Measurements from ENCODE around the gene MPPE1. TPM values are rescaled to one million over a fixed set of nuclear protein-coding genes. Genes with fewer than 3 reads are reported as not detected.

MPPE1 gene
- total RNA-seq, 4 donors from 2014 or later: 13.6 to 40.9 (median 29.5) TPM

DNA sequence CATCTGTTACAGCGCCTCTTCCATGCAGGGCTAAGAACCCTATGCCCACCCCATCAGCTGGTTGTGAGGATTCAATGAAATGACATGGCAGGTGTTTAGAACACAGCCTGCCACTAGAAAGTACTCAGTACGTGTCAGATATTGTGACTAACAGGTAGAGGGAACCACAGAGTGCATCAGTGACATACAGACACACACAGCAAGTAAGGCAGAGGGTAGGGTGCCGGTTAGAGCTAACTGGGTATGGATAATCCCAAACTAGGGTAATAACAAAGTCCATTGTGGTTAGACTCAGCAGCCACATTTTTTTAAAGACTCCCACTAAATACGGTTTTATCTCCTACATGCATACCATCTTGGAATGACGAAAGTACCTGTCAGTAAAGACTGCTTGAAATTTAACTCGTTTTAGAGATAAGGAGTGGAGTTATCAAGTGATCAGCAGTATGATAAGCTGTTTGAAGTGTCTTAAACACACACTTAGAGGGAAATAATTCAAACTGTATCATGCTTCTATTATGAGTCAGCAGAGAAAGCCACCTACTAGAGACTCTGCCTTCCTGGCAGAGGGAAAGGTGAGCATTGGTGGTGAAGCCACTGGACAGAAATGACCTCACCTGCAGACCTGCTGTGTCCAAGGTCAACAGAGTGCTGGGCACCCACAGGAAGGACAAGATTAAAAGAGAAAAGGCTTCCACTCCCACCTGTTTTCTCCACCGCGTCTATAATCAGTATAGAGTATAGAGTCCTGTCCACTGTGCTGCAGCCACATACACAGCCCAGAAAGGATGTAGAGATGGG lies 20.6 kb downstream of the MPPE1 start:
- Histone ChIP-seq H3K4me1 (no peaks in the 10 kb centered on the region), H3K4me3 (no peak overlapping the region), H3K27ac (no peak overlapping the region), H3K27me3 (no peaks in the 10 kb centered on the region), H3K36me3 (no peaks in the 10 kb centered on the region), H3K9me3 (no peaks in the 10 kb centered on the region)
- DNase-seq: no peak
- TF ChIP-seq POLR2A (IDR thresholded peaks at IDR 0.05): no peak
- TF ChIP-seq, protein P1, sequence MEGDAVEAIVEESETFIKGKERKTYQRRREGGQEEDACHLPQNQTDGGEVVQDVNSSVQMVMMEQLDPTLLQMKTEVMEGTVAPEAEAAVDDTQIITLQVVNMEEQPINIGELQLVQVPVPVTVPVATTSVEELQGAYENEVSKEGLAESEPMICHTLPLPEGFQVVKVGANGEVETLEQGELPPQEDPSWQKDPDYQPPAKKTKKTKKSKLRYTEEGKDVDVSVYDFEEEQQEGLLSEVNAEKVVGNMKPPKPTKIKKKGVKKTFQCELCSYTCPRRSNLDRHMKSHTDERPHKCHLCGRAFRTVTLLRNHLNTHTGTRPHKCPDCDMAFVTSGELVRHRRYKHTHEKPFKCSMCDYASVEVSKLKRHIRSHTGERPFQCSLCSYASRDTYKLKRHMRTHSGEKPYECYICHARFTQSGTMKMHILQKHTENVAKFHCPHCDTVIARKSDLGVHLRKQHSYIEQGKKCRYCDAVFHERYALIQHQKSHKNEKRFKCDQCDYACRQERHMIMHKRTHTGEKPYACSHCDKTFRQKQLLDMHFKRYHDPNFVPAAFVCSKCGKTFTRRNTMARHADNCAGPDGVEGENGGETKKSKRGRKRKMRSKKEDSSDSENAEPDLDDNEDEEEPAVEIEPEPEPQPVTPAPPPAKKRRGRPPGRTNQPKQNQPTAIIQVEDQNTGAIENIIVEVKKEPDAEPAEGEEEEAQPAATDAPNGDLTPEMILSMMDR (IDR thresholded peaks at IDR 0.05): no peak
- intact Hi-C loops (cut with DNase I; ENCODE audit: low total_unique reads): no loop called here

DNA sequence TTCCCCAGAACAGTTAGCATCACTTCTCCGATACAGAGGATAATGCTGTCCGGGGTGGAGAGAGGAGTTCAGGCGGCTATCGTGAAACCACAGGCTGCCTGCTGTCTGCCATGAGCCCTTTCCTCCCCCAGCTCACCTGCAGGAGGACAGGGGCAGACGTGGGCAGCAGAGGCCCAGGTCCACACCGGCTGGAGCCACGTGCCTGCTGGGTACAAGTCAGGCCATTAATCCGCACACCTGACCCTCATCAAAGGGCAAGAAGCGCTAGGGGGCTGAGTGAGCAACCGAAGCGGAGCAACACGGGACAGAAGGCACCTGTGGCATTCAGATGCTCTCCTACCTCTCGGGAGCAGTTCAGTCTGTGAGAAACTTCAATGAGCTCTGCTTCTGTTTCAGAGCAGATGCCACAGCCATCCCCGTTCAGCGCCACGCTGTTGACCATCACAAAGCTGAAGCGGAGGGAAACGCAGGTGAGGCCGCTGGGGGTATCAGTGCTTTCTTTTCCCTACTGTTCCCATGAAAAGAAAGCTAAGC lies 21.5 kb downstream of the MPPE1 start:
- no peak for DNase-seq
- intact Hi-C loops (cut with DNase I; ENCODE audit: low total_unique reads): no loop called here
- TF ChIP-seq, protein P1 (IDR thresholded peaks at IDR 0.05): no peak
- no peak for TF ChIP-seq POLR2A (IDR thresholded peaks at IDR 0.05)

DNA sequence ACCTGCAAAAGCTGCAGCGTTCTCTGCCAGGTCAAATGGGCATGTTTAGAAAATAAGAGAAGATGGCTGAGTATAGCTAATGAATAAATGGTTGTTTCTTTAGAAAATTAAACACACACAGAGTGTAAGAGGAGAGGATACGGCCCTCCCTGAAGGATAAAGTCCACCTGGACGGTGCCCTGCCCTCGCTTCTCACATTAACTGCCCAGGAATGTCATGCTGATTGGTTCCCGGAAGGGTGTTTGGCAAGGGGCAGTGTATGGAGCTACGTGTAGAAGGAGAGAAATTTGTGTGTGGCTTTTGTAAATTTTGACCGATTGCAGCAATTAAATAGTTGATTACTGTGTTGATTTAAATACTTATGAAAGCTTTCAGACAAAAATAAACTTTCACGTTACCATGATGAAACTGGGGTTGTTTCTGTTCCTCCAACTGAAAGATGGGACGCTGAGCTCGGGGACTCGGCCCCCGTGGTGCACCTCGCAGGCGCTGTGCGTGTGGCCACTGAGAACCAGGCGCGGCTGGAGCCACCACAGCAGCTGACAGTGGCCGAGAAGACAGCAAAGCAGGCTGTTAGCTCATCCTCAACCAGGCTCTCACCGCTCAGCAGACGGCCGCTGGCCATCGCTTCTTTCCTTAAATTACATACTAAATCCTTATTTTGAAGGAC lies 22.7 kb downstream of the MPPE1 start:
- Histone ChIP-seq H3K4me1 (no peaks in the 10 kb centered on the region), H3K9me3 (no peaks in the 10 kb centered on the region), H3K27ac (no peak overlapping the region), H3K36me3 (no peaks in the 10 kb centered on the region), H3K4me3 (no peak overlapping the region), H3K27me3 (no peaks in the 10 kb centered on the region)
- intact Hi-C loops (cut with DNase I; ENCODE audit: low total_unique reads): no loop called here
- no peak for TF ChIP-seq POLR2A (IDR thresholded peaks at IDR 0.05)
- TF ChIP-seq, protein P1 (IDR thresholded peaks at IDR 0.05): no peak
- DNase-seq: no peak

More for the DNA sequence above, 21.5 kb downstream of the MPPE1 start:
- Histone ChIP-seq H3K9me3 (no peaks in the 10 kb centered on the region), H3K27ac (no peak overlapping the region), H3K4me3 (no peak overlapping the region), H3K36me3 (no peaks in the 10 kb centered on the region), H3K27me3 (no peaks in the 10 kb centered on the region), H3K4me1 (no peaks in the 10 kb centered on the region)

DNA sequence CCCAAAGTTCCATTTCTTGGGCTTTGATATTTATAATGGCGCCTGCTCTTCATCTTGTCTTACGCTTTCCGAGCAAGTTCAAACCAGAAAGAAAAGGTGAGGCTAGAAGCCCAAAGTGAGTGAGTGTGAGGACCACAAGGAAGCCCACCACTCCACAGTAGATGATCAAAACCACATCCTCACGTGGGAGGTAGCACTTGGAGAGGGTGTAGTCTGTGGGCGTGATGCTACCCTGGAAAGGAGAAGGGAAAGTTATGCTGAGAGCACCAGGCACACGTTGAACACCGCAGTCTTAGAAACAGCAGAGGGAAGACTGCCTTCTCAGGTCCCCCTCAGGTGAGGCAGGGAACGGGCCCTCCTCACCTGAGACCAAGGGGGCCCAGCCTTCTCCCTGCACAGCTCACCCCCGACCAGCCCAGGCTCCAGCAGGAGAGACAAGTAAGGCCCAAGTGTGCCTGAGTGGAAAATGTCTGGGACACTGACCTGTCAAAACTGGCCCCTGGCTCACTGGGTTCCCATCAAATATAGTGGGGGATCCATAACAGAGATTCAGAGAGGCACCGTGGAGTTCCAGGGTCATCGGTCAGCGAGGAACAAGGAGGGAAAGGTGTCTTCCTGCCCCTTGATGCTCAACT lies 23.6 kb downstream of the MPPE1 start:
- Histone ChIP-seq H3K27ac (no peak overlapping the region), H3K27me3 (no peaks in the 10 kb centered on the region), H3K36me3 (no peaks in the 10 kb centered on the region), H3K4me1 (no peaks in the 10 kb centered on the region), H3K4me3 (no peak overlapping the region), H3K9me3 (no peaks in the 10 kb centered on the region)
- TF ChIP-seq POLR2A (IDR thresholded peaks at IDR 0.05): no peak
- TF ChIP-seq, protein P1 (IDR thresholded peaks at IDR 0.05): no peak
- DNase-seq: no peak
- intact Hi-C loops (cut with DNase I; ENCODE audit: low total_unique reads): no loop called here

All from uterus (tissue), 4 donors.